Muscle of arm (tissue), 14 donors: Measurements from ENCODE around the gene VWF. TPM values are rescaled to one million over a fixed set of nuclear protein-coding genes. Genes with fewer than 3 reads are reported as not detected.
"Not testable (repeated sequence)": the region's sequence is repeated elsewhere in the genome, so short reads cannot be mapped to it uniquely, and the experiment has no call there.

Experiments used
- DNase-seq: peaks from one replicate; pipeline ENCODE4 v3.0.0-alpha.2; 2013
- long read RNA-seq, 11 donors: transcript quantifications; one replicate each; lab custom pipeline, GENCODE V29; 2026
- polyA plus RNA-seq, 12 donors: library from polyadenylated mRNA; unstranded; fragments of 120-200 nt; gene quantifications; one replicate each; pipeline ENCODE4 v1.2.1, GENCODE V29; 2013; ENCODE audit not compliant: insufficient read length in 12 of 12

Gene VWF
- 10 to 100 TPM in 11 of 12 donors, not detected in 1; 49.1 to 67.9 (median 58.1) TPM for polyA plus RNA-seq
- long read RNA-seq, donor 1 = 0 reads
- long read RNA-seq, donor 2 = 0 reads
- long read RNA-seq, donor 3 = 0 reads
- long read RNA-seq, donor 4 = 0 reads
- long read RNA-seq, donor 5 = 0 reads
- long read RNA-seq, donor 6, partial matches to known transcripts = 0 of 2 reads
- long read RNA-seq, donor 6, other reads (novel, unspliced or antisense) = 0 of 2 reads
- long read RNA-seq, donor 7 = 0 reads
- long read RNA-seq, donor 8 = 0 reads
- long read RNA-seq, donor 9, partial matches to known transcripts = 5 of 5 reads
- long read RNA-seq, donor 9, other reads (novel, unspliced or antisense) = 0 of 5 reads
- long read RNA-seq, donor 10 = 0 reads
- long read RNA-seq, donor 11 = 0 reads

- no peak for DNase-seq
Observed at GRCh38 chr12:6124411-6125309, at the start of gene VWF. VWF (minus strand) TSS chr12:6124670; CDS start chr12:6123196, 1,474 bp downstream.

DNA sequence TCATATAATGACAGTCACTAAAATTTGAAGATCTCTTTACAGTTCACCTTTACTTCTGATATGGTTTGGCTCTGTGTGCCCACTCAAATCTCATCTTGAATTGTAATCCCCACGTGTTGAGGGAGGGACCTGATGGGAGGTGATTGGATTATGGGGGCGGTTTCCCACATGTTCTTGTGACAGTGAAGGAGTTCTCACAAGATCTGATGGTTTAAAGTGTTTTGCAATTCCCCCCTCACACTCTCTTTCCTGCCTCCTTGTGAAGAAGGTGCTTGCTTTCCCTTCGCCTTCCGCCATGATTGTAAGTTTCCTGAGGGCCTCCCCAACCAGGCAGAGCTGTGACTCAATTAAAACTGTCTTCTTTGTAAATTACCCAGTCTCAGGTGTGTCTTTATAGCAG, 48.4 kb upstream of the VWF start:
- DNase-seq = no peak

DNA sequence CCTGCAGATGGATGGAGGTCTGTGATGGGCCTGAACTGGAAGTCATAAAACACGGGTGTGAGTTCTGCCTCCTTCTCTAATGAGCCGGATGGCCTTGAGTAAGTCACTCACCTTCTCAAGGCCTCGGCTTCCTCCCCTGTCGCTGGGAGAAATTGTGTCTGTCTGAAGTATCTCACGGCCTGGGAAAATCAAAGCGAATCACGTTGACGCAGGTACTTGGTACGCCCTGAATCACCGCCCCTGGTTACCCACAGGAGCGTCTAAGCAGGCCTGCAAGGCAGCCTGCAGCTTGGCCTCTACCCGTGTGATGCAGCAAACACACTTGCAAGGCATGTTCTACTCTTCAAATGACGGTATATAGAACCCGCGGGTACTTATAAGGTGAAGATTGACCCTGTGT, 47.6 kb upstream of the VWF start:
- no peak for DNase-seq

- no peak for DNase-seq
Observed at GRCh38 chr12:6171409-6172015, 47.0 kb upstream of the VWF start.

DNA sequence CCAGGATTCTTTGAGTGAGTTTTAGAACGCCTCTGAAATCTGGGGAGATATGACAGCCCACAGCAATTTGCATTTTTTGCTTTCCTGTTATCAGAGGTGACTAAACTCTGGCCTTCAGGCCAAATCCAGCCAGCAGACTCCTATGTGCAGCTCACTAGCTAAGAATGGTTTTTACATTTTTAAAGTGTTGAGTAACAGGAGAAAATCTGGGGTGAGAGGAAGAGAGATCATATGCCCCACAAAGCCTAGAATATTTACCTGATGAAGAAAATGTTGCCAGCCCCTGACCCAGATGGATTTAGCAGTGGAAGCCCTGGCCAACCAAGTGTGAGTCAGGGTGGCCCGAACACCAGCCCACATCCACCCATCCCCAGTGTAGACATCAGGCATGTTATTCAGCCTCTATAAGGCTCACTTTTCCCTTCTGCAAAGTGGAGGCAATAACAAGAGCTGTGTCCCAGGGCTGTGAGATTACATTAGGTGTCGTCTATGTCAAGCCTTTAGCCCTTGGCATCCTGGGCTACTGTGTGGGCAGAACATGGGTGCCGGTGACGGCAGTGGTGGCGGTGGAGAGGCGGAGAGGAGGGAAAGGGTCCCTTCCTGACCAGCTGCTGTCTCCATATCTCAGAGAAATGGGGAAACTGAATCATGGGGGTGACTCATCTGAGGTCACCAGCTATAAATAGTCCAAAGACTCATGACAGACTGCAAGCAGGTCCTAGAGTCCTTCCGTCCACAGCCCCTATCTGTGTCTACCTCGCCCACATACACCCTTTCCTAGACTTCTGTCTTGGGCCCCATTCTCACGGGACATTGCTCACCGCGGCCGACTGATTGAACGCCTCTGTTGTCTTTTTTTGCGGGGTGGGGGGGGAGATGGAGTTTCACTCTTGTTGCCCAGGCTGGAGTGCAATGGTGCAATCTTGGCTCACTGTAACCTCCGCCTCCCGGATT, 43.1 kb upstream of the VWF start:
- no peak for DNase-seq

DNA sequence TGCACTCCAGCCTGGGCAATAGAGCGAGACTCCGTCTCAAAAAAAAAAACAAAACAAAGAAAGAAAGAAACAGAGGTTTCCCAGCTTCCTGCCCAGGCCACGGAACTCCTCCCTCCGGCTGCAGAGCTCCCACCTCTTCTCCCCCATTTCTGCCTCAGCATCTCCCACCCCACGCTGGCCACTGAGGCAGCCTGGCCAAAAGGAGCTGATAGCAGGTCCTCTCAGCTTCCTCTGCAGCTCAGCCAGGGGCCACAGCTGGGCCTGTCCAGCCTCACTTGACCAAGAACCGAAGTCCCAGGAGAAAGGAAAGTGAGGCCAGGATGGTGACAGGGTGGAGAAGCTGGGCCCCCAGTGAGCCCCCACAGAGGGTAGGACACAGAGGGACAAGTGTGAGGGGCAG, 42.3 kb upstream of the VWF start:
- DNase-seq = no peak

GRCh38 chr12:6165395-6165794, 40.9 kb upstream of the VWF start:
- DNase-seq = no peak

DNA sequence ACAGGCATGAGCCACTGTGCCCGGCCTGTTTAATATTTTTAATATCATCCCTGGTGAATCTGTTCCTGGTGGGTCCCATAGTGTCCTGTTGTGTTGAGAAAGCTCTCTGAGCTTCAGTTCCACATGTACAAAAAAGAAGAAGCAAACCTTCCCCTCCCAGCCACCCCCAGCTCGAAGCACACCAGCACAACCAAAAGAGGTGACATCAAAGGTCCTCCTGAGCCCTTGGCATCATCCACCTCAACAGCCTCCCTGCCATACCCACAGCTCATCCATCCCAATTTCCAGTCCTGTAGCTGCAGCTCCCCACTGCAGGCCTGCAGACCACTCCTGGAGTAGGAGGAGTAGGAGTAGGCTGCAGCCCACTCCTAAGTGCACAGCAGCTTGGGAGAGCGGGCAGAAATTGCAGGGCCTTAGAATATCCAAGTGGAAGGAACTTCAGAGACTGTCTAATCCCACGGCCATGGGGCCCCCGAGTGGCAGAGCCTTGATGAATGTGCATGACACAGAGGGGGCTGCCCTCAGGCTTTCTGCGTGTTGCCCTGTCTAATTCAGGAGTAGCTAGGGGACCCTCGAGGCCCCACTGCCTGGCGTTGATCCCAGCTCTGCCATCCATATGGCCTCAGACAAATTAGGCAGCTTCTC, 39.1 kb upstream of the VWF start:
- no peak for DNase-seq

DNA sequence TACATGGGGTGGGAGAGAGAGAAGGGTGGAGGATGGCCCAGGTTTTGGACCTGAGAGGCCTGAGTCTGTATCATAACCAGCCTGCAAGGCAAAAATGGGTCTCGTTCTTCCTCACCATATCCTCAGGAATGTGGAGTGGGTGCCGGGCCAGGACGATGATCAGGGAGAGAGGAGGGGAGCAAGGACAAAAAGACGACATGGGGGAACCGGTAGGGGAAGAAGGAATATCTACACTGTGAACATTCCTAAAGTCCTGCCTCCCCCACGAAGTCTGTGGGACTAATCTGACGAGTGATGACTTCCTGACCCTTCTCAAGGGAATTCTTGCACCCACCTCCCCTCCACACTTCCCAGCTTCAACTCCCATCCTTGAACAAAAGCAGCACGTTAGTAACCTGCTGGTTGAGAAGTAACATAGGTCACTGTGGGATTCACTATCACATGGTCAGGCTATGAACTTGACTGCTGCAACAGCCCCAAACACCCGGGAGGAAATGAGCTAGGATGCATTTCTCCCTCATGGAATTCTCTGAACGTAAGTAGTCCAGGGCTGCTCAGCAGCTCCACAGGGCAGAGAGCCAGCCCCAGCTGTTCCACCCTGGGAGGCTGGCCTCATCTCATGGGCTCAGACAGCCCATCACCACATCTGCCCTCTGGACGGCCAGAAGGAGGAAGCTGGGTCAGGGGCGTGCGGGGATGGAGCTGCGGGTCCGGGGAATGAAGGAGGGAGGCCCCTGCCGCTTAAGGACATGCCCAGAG, 36.8 kb upstream of the VWF start:
- DNase-seq = no peak

- DNase-seq = not testable (repeated sequence)
Observed at GRCh38 chr12:6160049-6160649, 35.7 kb upstream of the VWF start.

DNA sequence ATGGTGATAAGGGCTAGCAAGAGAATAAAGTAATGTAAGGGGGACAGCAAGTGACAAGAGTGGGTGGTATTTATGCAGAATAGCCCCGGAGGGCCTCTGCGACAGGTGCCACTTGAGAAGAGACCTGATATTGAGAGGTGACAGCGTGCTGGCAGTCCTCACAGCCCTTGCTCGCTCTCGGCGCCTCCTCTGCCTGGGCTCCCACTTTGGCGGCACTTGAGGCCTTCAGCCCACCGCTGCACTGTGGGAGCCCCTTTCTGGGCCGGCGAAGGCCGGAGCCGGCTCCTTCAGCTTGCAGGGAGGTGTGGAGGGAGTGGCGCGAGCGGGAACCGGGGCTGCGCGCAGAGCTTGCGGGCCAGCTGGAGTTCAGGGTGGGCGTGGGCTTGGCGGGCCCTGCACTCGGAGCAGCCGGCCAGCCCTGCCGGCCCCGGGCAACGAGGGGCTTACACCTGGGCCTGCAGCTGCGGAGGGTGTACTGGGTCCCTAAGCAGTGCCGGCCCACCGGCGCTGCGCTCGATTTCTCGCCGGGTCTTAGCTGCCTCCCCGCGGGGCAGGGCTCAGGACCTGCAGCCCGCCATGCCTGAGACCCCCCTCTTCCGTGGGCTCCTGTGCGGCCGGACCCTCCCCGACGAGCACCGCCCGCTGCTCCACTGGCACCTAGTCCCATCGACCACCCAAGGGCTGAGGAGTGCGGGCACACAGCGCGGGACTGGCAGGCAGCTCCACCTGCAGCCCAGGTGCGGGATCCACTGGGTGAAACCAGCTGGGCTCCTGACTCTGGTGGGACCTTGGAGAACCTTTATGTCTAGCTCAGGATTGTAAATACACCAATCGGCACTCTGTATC, 34.9 kb upstream of the VWF start:
- not testable (repeated sequence) for DNase-seq

GRCh38 chr12:6158749-6159148, 34.3 kb upstream of the VWF start:
- DNase-seq = no peak

DNA sequence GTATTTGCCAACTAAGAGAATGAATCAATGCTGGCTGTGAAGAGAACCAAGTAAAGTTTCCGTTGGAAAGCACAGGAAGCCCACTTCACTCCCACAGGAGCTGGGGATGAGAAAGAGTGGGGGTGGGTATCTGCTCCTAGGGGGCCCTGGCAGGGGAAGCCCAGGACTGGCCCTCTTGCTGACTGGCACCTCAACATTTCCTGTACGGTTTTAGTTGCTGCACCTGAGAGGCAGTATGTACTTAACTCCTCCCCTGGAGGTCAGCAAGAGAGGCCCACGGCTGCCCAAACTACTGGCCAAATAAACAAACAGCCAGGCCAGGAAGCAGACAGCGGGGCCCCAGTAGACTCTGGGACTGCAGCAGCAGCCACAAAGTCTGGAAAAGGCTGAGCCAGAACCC, 33.8 kb upstream of the VWF start:
- no peak for DNase-seq

GRCh38 chr12:6157482-6157881, 33.0 kb upstream of the VWF start:
- no peak for DNase-seq

DNA sequence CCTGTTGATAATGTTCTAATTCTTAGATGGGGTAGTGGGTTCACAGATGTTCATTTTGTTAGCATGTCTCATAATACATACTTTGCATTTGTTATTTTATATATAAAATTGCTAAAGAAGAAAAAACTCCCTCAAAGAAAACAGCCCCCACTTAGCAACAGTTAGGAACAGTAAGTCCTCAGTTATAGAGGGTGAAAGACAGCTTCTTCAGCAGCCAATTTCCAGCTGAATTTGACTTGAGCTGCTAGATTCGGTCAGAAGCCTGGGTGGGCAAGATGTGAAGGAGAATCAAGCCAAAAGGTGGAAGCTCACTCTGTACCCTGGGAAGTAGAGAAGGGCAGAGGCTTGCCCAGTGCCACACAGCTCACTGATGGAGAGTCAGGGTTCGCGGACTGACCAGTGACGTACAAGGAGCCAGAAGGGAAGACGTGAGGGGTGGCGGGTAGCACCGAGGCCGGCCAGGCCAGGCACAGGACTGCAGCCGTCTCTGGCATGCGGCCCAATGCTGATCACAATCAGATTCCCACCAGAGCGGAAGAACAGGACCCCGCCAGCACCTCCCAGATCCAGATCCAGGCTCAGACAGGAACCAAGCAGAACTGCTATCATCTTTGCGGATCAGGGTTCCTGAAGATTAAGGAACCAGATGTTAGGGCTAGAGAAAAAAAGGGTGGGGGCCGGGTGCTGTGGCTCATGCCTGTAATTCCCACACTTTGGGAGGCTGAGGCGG, 30.4 kb upstream of the VWF start:
- no peak for DNase-seq

- not testable (repeated sequence) for DNase-seq
Observed at GRCh38 chr12:6148722-6149121, 24.3 kb upstream of the VWF start.

DNA sequence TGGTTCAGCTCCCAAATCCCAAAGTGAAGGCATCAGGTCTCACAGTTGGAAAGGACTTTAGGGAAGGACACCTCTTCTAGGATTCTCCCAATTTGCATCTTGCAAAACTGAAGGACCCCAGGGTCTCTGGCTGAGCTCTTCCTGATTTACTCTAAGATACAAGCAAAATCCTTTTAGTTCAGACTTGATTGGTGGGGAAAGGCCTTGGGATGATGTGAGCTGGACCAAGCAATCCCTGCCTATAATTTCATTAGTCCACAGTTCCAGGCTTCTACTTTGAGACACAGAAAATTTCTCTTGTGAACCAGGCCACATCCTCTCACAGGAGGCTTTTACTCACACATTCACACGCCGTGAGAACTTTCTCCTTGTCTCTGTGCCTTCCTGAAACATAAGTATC, 23.6 kb upstream of the VWF start:
- no peak for DNase-seq

GRCh38 chr12:6146951-6147350, 22.5 kb upstream of the VWF start:
- no peak for DNase-seq
